ENCODE data around the gene CRABP2.

Gene CRABP2

GRCh38 chr1:156670791-156671190, 34.6 kb downstream of the CRABP2 start:
- DNase-seq (ENCODE audit: low read depth in 2 of 3, low spot score in 1 of 3), result no peak

DNA sequence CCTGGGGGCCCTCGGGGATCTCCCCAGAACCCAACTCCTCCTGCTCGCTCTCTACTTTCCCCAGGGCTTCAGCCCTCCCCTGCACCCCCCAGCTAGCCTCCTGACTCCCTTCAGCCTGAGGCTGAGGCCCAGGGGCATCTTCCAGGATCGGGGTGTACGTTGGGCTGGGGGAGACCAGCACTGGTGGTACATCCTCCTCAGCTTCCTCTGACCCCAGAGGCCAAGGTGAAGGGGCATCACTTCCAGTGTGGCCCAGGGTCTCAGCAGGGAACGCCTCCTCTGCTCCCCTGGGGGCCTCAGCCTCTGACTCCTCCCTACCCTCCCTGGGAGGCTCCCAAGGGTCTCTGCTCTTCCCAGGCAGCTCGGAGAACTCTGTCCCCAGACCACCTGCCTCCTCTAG, 35.0 kb downstream of the CRABP2 start:
- no peak for DNase-seq (ENCODE audit: low read depth in 2 of 3, low spot score in 1 of 3)

DNA sequence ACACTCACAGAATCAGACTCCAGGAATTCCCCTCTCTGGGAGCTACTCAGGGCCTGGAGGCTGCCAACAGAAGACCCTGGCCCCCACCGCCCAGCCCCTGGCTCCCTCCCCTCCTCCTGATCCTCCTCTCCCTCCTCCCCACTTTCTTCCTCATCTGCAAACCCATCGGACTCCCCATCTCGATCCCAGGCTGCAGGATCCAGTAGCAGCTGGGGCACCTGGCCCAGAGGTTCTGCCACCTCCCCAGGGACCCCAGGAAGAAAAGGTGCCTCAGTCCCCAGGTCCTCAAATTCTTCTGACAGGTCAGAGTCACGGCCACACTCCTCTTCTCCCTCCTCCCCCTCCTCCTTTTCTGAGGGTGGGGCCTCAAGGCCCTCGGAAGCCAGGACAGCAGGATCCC, 35.6 kb downstream of the CRABP2 start:
- no peak for DNase-seq (ENCODE audit: low read depth in 2 of 3, low spot score in 1 of 3)

DNA sequence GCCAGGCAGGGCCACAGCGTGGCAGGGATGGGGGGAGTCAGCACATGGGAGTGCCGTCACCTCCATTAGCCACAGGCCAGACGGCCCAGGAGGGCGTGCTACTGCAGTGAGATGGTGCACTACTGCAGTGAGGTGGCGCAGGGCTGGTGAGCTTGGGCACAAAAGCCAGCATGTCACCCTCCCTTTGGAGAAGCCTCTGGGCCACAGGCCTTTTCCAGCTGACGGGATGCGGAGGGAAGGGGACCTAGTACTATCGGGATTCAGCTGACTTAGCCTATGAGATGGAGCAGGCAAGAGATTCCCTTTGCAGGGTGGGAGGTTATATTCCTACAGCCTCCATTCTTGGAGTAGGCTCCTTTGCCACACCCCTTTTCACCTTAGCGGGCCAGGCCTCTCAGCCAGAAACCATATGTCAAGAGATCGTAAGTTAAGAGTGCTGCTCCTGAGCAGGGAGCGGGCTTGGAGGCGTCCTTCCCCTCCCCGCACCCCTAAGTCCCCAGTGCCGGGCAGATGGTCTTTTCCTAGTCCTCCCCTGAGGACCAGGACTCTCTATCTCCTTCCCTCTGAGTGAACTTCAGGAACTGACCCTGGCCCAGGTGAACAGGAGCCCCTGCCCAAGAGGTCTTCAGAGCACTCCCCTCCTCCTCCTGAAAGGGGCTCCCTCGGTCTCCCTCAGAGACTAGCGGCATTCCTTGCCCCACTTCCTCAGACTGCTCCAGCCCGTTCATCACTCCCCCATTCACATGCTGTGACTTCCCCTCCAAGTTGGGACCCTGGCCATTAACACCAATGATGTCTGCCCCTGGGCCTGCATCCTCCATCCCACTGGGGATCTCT, 36.4 kb downstream of the CRABP2 start:
- no peak for DNase-seq (ENCODE audit: low read depth in 2 of 3, low spot score in 1 of 3)

DNA sequence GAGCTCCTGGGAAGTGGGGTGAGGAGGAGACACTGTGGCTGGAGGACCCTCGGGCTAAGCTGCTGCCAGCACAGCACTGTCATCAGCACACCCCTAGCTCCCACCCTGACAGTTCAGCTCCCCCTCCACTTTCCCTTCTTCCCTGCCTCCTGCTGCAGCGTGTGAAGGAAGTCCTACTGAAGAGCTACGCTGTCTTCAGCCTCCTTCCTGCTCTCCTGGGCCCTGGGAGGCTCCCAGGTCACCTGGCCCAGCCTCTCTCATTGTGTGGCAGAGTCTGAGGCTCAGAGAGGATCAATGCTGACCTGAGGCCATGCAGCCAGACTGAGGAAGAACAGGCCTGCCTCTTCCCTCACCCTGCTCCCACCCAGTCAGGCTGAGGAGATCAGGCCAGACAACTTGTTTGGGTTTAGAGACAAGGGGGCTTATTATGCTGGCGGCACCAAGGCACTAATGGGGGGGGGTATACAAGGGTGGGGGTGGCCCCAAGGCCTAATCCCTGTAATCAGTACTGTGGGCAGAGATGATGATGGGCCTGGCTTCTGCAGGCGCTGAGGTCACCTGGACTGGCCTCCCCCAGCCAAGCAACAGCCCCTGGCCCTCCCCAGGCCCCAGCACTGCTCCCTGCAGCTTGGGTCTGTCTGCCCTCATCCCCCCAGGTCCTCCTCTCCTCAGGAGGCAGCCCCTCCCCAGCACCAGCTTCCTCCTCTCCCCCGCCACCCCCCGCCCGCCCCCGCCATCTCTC, 37.2 kb downstream of the CRABP2 start:
- DNase-seq (ENCODE audit: low read depth in 2 of 3, low spot score in 1 of 3), result no peak

DNA sequence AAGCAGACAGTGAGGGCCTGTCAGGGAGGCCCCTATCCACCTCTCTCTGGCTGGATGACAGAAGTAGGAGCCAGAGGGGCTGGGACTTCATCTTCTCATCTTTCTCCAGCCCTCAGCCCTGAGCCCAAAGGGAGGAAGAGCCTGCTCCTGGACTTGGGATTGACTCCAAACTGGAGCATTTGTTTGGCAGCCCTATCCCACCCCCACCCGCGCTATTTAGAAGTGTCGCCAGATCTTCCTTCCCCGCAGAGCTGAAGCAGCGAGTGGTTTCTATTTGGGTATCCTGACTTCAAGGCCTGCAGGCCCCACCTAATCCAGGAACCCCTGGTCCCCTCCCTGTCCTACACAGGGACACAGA, 37.8 kb downstream of the CRABP2 start:
- no peak for DNase-seq (ENCODE audit: low read depth in 2 of 3, low spot score in 1 of 3)

DNA sequence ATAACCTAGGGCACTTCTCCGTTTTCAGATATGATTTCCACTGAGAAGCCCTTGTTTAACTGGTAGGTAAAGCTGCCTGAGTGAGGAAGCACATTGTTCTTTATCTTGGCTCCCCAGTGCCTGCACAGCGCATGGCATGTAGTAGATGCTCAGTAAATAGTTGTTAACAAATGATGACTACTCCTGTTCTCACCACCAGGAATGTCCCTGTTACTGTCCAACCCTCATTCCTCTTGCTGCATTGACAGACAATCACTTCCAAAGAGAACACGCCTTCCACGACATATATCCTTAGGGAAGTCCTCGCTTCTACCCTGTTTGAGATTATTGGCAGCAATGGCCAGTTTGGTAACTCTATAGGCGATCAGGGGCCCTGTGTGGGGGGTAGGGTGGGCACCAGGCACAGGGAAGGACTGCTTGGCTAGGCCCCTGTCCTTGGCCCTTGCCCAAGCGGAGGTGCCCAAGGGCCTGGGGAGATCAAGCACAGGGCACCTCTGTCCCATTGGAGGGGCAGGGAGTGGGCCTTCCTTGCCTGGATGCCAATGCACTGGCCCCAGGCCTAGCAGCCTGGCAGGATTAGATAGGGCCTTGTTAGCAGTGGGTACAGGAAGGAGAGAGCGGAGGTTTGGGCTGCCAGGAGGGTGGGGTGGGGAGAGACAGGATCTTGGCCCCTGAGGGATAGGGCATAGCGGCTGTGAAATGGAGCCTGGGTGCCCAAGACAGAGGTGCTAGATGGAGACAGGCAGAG, 38.3 kb downstream of the CRABP2 start:
- no peak for DNase-seq (ENCODE audit: low read depth in 2 of 3, low spot score in 1 of 3)

DNA sequence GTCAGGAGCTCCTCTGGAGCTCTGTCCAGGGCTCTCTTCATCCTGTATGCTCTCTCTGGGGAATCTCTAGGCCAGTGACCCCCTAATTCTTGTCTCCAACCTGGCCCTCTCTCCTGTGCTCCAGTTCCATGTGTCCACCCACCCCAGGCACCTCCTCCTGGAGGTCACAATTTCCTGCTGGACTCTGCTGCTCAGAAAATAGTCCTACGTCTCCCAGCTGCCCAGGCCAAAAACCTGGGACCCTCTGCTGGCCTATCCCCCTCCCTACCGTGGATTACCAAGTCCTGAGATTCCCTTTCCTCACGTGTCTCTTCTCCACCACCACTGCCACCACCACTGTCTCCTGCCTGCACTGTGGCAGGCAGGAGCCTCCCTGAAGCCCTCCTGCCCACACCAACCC, 39.8 kb downstream of the CRABP2 start:
- no peak for DNase-seq (ENCODE audit: low read depth in 2 of 3, low spot score in 1 of 3)

GRCh38 chr1:156664767-156665411, 40.5 kb downstream of the CRABP2 start:
- no peak for DNase-seq (ENCODE audit: low read depth in 2 of 3, low spot score in 1 of 3)

DNA sequence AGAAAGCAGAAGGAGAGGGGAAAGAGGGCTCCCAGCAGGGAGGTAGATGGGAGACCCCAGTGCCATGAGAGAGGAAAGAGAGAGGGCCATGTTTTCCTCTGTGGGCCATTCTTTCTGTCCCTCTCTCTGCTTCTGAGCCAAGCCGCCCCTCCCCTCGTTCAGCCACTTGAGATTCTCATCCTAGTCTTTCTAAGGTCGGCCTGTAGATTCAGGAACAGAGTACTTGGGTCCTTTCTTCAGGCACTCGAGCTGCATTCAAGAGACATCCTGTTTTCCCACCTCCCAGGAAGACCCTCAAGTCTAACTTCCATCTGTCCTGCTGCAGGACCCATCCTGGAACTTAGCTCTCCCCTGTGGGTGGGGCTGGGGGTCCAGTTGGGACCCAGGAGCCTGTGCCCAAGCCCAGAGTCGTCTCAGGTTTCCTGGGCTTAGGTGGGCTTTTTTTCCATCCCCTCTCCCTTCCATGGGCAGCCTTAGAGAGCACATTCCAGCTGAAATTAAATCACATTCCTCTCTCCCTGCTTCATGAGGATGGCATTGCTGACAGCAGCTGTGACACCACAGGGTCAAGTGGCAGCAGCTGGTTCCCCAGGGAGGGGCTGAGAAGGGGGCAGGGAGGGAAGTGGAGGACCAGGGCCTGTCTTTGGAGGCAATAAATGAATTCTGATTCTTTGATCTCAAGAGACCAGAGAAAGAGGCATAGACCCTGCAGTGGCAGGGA, 41.2 kb downstream of the CRABP2 start:
- no peak for DNase-seq (ENCODE audit: low read depth in 2 of 3, low spot score in 1 of 3)

- no peak for DNase-seq (ENCODE audit: low read depth in 2 of 3, low spot score in 1 of 3)
Measured at GRCh38 chr1:156663178-156663577, 42.2 kb downstream of the CRABP2 start.

DNA sequence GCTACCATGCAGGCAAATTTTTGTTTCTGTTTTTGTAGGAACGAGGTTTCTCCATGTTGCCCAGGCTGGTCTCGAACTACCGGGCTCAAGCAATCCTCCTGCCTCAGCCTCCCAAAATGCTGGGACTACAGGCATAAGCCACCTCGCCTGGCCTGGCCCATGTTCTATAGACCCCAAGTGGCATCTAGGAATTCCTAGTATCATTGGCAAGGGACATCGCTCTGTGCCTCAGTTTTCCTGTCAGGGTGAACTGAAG, 42.7 kb downstream of the CRABP2 start:
- DNase-seq (ENCODE audit: low read depth in 2 of 3, low spot score in 1 of 3), result no peak

- DNase-seq (ENCODE audit: low read depth in 2 of 3, low spot score in 1 of 3), result no peak
Measured at GRCh38 chr1:156662005-156662799, 43.2 kb downstream of the CRABP2 start.

DNA sequence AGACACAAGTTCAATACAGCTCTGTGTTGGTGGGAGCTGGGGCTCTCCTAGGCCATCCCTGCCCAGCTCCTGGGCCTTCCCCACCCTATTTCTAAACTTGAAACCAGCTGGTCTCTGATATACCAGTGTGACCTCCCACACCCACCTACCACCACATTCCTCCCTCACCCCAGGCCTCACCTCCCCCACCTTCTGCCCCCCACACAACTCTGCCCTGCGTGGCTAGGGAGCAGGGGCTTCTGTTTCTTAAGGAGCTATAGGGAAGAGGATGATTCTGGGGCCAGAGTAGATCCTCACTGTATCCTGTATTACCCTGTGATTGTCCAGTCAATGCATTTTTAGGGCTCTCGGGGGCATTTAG, 44.7 kb downstream of the CRABP2 start:
- no peak for DNase-seq (ENCODE audit: low read depth in 2 of 3, low spot score in 1 of 3)

GRCh38 chr1:156659988-156660751, 45.2 kb downstream of the CRABP2 start:
- DNase-seq (ENCODE audit: low read depth in 2 of 3, low spot score in 1 of 3), result peak; percentile 92 to 93 (median 92)

DNA sequence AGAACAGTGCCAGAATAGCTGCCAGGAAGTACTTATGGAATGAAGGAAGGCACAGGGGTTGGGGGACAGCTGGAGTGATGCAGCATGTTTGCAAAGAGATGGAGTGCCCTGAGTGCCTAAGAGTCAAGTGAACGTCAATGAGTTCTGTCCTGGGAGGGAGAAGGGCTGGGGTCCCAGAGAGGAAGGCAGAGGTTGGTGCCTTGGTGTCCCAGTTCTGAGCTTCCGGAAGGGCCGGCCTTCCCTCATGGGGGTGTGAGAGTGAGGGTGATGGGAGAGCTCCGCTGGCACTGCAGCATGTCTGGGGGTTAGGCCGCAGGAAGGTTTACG, 45.8 kb downstream of the CRABP2 start:
- no peak for DNase-seq (ENCODE audit: low read depth in 2 of 3, low spot score in 1 of 3)

DNA sequence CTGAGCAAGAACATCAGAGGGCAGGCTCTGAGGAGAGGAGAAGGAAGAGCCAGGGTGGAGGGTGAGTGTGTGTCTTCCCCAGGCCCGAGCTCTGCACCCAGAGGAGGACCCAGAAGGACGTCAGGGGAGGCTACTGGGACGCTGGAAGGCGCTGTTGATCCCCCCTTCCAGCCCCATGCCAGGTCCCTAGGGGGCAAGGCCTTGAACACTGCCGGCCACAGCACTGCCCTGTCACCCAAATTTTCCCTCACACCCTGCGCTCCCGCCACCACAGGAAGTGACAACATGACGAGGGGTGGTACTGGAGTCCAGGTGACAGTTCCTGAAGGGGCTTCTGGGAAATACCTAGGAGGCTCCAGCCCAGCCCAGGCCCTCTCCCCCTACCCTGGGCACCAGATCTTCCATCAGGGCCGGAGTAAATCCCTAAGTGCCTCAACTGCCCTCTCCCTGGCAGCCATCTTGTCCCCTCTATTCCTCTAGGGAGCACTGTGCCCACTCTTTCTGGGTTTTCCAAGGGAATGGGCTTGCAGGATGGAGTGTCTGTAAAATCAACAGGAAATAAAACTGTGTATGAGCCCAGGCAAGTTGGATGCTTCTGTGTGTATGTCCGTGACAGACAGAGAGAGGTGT, 46.3 kb downstream of the CRABP2 start:
- no peak for DNase-seq (ENCODE audit: low read depth in 2 of 3, low spot score in 1 of 3)

DNA sequence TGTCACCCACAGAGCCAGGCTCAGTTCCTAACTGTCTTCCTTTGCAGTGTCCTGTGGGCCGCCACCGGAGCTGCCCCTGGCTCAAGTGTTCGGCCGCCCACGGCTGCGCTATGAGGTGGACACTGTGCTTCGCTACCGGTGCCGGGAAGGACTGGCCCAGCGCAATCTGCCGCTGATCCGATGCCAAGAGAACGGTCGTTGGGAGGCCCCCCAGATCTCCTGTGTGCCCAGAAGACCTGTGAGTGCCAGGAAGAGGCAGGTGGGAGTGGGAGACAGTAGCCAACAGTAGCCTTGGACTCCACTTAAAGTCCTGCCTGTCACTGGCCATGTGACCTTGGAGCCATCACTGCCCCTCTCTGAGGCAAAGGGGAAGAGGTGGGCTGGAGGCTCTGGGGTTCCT, 46.9 kb downstream of the CRABP2 start:
- no peak for DNase-seq (ENCODE audit: low read depth in 2 of 3, low spot score in 1 of 3)

DNA sequence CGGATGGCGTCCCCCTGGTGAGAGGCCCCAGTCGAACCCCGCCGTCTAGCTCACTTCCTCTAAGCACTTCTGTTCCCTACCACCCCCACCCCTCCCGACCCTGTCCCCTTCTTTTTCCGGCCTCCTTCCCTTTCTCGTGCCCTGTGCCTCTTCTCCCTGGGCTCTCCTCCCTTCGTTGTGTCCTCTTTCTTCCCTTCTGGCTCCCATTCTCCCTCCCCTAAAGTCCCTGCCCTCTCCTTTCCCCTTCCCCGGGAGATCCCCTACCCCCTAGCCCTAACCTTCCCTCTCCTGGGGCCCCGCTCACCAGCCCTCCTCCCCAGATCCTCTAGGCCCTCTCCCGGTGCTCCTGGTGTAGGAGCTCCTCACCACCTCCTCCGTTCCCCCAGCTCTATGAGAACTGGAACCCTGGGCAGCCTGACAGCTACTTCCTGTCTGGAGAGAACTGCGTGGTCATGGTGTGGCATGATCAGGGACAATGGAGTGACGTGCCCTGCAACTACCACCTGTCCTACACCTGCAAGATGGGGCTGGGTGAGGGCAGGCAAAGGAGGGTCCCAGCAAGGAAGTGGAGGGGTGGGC, 47.6 kb downstream of the CRABP2 start:
- no peak for DNase-seq (ENCODE audit: low read depth in 2 of 3, low spot score in 1 of 3)

All from stimulated activated CD4-positive, alpha-beta T cell treated with anti-CD3 and anti-CD28 coated beads, Interleukin-12 subunit alpha, Interleukin-12 subunit beta, amount 100 ng/mL, for 48 hours (primary cell).